Central memory CD8-positive, alpha-beta T cell (primary cell): ENCODE measurements around the gene TPD52L3.

Experiments
- ATAC-seq: fragments of 150-1000 bp; cut with Tn5 transposase; replicated peaks from 2 replicates; pipeline ENCODE4 v1.10.0; 2022; ENCODE audit warnings: mild to moderate bottlenecking, moderate FRiP score, moderate number of reproducible peaks; ENCODE audit not compliant: poor library complexity, severe bottlenecking; ENCODE audit errors: extremely low read depth
- DNase-seq, 2 donors: peaks; one replicate each; pipeline ENCODE4 v3.0.0; 2021; ENCODE audit warnings: low spot score in 2 of 2
- H3K27ac Mint-ChIP-seq: one replicate; pipeline ENCODE4 v1.8.0; 2022; ENCODE audit warnings: low read depth, mild to moderate bottlenecking, moderate library complexity, mixed read lengths
- H3K27me3 Mint-ChIP-seq: one replicate; pipeline ENCODE4 v1.8.0; 2022; ENCODE audit warnings: mixed read lengths
- H3K36me3 Mint-ChIP-seq: one replicate; pipeline ENCODE4 v1.8.0; 2022; ENCODE audit warnings: mild to moderate bottlenecking, moderate library complexity, mixed read lengths; ENCODE audit not compliant: insufficient read depth
- H3K4me1 Mint-ChIP-seq: one replicate; pipeline ENCODE4 v1.8.0; 2022; ENCODE audit warnings: mixed read lengths
- H3K4me3 Mint-ChIP-seq: one replicate; pipeline ENCODE4 v1.8.0; 2022; ENCODE audit warnings: mild to moderate bottlenecking, moderate library complexity, mixed read lengths
- H3K9me3 Mint-ChIP-seq: one replicate; pipeline ENCODE4 v1.8.0; 2022; ENCODE audit warnings: mixed read lengths

The TPD52L3 gene

GRCh38 chr9:6328103-6328502, at the start of gene TPD52L3:
Gene TPD52L3, plus strand, starts transcription at chr9:6328375. Its CDS starts 221 bp downstream, at chr9:6328596.
- ATAC-seq, result no peak
- Mint-ChIP-seq H3K4me1 (no peaks in the 10 kb centered on the region), H3K4me3 (no peak within 1 kb of the TSS), H3K36me3 (no peaks in the 10 kb centered on the region), H3K27ac (no peak within 1 kb of the TSS), H3K9me3 (peaks cover 6% of the 10 kb centered on the region), H3K27me3 (peaks cover 69% of the 10 kb centered on the region)
- DNase-seq, result no peak

- Mint-ChIP-seq H3K4me1 (no peaks in the 10 kb centered on the region), H3K9me3 (no peaks in the 10 kb centered on the region), H3K4me3 (no peak overlapping the region), H3K27ac (no peak overlapping the region), H3K36me3 (no peaks in the 10 kb centered on the region), H3K27me3 (peaks cover 47% of the 10 kb centered on the region)
- DNase-seq (no peak), ATAC-seq (no peak)
Measured at GRCh38 chr9:6301858-6302257, 26.3 kb upstream of the TPD52L3 start.

- Mint-ChIP-seq H3K4me3 (no peak overlapping the region), H3K27ac (no peak overlapping the region), H3K27me3 (peaks cover 48% of the 10 kb centered on the region), H3K9me3 (no peaks in the 10 kb centered on the region), H3K36me3 (no peaks in the 10 kb centered on the region), H3K4me1 (no peaks in the 10 kb centered on the region)
- no peak for DNase-seq
- no peak for ATAC-seq
Measured at GRCh38 chr9:6302417-6302816, 25.8 kb upstream of the TPD52L3 start.

GRCh38 chr9:6304232-6304631, 23.9 kb upstream of the TPD52L3 start:
- ATAC-seq (no peak), DNase-seq (no peak)
- Mint-ChIP-seq H3K27me3 (peaks cover 37% of the 10 kb centered on the region), H3K9me3 (no peaks in the 10 kb centered on the region), H3K36me3 (no peaks in the 10 kb centered on the region), H3K4me3 (no peak overlapping the region), H3K4me1 (no peaks in the 10 kb centered on the region), H3K27ac (no peak overlapping the region)

GRCh38 chr9:6305954-6306563, 22.1 kb upstream of the TPD52L3 start:
- Mint-ChIP-seq H3K36me3 (no peaks in the 10 kb centered on the region), H3K27ac (no peak overlapping the region), H3K4me3 (no peak overlapping the region), H3K27me3 (peaks cover 37% of the 10 kb centered on the region), H3K9me3 (no peaks in the 10 kb centered on the region), H3K4me1 (no peaks in the 10 kb centered on the region)
- DNase-seq (no peak), ATAC-seq (no peak)

GRCh38 chr9:6307551-6308096, 20.6 kb upstream of the TPD52L3 start:
- Mint-ChIP-seq H3K4me3 (no peak overlapping the region), H3K4me1 (no peaks in the 10 kb centered on the region), H3K27me3 (peaks cover 39% of the 10 kb centered on the region), H3K27ac (no peak overlapping the region), H3K36me3 (no peaks in the 10 kb centered on the region), H3K9me3 (no peaks in the 10 kb centered on the region)
- DNase-seq (no peak), ATAC-seq (no peak)

- H3K4me3 Mint-ChIP-seq, result no peak overlapping the region
- no peaks in the 10 kb centered on the region for H3K4me1 Mint-ChIP-seq
- peaks cover 70% of the 10 kb centered on the region for H3K27me3 Mint-ChIP-seq
- DNase-seq (no peak), ATAC-seq (no peak)
- H3K36me3 Mint-ChIP-seq, result no peaks in the 10 kb centered on the region
- no peak overlapping the region for H3K27ac Mint-ChIP-seq
- peaks cover 14% of the 10 kb centered on the region for H3K9me3 Mint-ChIP-seq
Measured at GRCh38 chr9:6330958-6331634, 2.9 kb downstream of the TPD52L3 start.

DNA sequence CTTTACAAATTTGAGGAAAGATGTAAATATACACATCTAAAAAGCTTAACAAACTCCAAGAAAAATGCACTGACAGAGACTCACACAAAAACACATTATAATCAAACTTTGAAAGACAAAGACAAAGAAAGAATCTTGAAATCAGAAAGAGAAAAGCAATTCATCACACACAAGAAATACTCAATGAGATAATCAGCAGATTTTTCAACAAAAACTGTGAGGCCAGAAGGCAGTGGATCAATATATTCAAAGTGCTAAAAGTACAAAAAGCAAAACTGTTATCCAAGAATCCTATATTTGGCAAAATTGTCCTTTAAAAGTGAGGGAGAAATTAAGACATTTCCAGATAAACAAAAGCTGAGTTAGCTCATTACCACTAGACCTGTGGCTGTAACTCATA, 6.1 kb downstream of the TPD52L3 start:
- no peak for DNase-seq
- no peak overlapping the region for H3K4me3 Mint-ChIP-seq
- H3K4me1 Mint-ChIP-seq, result no peaks in the 10 kb centered on the region
- peaks cover 78% of the 10 kb centered on the region for H3K27me3 Mint-ChIP-seq
- peaks cover 14% of the 10 kb centered on the region for H3K9me3 Mint-ChIP-seq
- H3K27ac Mint-ChIP-seq, result no peak overlapping the region
- ATAC-seq, result no peak
- H3K36me3 Mint-ChIP-seq, result no peaks in the 10 kb centered on the region

DNA sequence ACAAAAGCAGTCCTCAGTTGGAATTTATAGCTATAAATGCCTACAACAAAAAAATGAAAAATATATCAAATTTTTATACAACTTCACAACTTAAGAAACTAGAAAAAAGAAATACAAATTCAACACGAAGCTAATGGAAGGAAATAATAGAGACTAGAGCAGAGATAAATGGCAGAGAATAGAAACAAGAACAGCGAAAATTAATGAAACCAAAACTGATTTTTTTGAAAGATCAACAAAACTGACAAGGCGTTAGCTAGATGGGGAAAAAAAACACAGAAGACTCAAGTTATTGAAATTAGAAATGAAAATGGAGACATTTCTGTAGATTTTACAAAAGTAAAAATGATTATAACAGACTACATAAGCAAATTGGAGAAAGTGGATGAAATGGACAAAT, 20.6 kb downstream of the TPD52L3 start:
- Mint-ChIP-seq H3K9me3 (no peaks in the 10 kb centered on the region), H3K4me1 (no peaks in the 10 kb centered on the region), H3K4me3 (no peak overlapping the region), H3K27me3 (peaks cover 11% of the 10 kb centered on the region), H3K27ac (no peak overlapping the region), H3K36me3 (peaks cover 2% of the 10 kb centered on the region)
- DNase-seq (no peak), ATAC-seq (no peak)

DNA sequence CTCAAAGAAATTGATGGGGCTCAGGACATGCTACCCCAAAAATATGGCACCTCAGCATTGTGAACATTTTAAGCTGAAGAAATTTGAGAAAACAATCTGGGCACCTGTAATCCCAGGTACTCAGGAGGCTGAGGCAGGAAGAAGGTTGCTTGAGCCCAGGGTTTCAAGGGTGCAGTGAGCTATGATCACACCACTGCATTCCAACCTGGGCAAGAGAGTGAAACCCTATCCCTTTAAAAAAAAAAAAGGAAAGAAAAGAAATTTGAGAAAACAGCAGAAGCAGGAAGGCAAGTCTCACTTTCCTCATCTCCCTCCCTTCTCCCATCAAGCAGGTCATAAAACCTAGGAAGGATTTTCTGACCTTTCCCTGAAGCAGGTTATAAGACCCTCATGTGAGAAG, 23.6 kb downstream of the TPD52L3 start:
- Mint-ChIP-seq H3K27ac (no peak overlapping the region), H3K9me3 (no peaks in the 10 kb centered on the region), H3K36me3 (peaks cover 2% of the 10 kb centered on the region), H3K4me3 (no peak overlapping the region), H3K4me1 (no peaks in the 10 kb centered on the region), H3K27me3 (no peaks in the 10 kb centered on the region)
- ATAC-seq, result no peak
- DNase-seq, result no peak

DNA sequence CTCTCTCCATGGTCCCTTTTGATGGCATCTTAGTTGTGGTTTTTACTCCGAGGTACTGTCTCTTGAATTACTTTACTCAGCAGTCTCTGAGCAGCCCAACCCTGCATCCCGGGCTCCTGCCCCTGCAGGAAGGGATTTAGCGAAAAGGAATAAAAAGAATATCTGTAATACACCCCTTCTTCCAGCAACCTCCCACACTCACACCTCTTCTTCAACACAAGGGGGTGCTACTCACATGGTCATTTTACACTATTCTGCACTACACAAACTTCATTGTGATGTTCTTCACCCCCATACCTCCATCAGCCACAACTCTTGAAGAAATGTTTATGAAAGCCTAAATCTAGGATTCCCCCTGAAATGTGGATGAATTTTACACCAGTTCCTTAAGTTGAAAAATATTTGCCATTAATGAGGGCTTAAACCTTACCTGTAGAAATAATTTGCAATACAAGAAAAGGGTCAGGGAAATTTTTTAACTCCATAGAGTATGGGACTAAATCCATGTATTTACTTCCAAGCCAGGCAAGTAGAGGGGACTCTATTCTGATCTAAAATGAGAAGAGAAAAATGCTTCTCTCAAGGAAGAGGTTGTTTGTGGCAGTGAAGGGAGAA, 26.0 kb downstream of the TPD52L3 start:
- no peak overlapping the region for H3K27ac Mint-ChIP-seq
- H3K4me3 Mint-ChIP-seq, result no peak overlapping the region
- no peaks in the 10 kb centered on the region for H3K4me1 Mint-ChIP-seq
- no peaks in the 10 kb centered on the region for H3K9me3 Mint-ChIP-seq
- DNase-seq (peak in 1 of 2 donors; percentile 16), ATAC-seq (peak; percentile 87)
- no peaks in the 10 kb centered on the region for H3K27me3 Mint-ChIP-seq
- no peaks in the 10 kb centered on the region for H3K36me3 Mint-ChIP-seq

GRCh38 chr9:6355728-6356127, 27.6 kb downstream of the TPD52L3 start:
- DNase-seq, result no peak
- Mint-ChIP-seq H3K4me3 (no peak overlapping the region), H3K36me3 (no peaks in the 10 kb centered on the region), H3K4me1 (no peaks in the 10 kb centered on the region), H3K27me3 (peaks cover under 1% of the 10 kb centered on the region), H3K27ac (no peak overlapping the region), H3K9me3 (no peaks in the 10 kb centered on the region)
- ATAC-seq, result no peak

DNA sequence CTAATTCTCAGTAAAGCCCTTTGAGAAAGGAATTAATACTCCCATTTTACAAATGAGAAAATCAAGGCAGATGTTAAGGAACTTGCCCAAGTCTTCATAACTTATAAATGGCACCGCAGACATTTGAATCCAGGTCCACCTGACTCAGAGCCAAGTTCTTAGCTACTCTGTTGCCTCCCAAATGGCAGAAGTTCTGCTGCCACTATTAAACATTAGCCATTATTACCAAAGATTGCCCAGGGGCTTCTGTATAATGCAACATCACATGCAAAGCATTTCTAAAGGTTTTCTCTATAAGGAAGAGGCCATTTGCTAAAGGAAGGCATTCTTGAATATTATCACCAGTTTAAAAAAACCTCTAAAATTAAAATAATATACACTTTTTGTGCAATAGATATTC, 28.3 kb downstream of the TPD52L3 start:
- ATAC-seq, result no peak
- H3K36me3 Mint-ChIP-seq, result no peaks in the 10 kb centered on the region

More for the DNA sequence above, 28.3 kb downstream of the TPD52L3 start:
- Mint-ChIP-seq H3K27ac (no peak overlapping the region), H3K4me1 (no peaks in the 10 kb centered on the region), H3K4me3 (no peak overlapping the region), H3K9me3 (no peaks in the 10 kb centered on the region), H3K27me3 (peaks cover 7% of the 10 kb centered on the region)
- no peak for DNase-seq
